H1 (cell line): ENCODE measurements around the gene TMEM237. TPM values are rescaled to one million over a fixed set of nuclear protein-coding genes. Genes with fewer than 3 reads are reported as not detected.

Experiments
- CTCF ChIA-PET: fragments of 300-600 bp; sonication (Branson Sonifier 250); formaldehyde crosslinking; loops from one replicate; lab custom pipeline; 2021; ENCODE audit not compliant: partially characterized antibody; lab: Charles Lee
- POLR2A ChIA-PET: fragments of 300-600 bp; sonication (Branson Sonifier 250); formaldehyde crosslinking; loops from one replicate; lab custom pipeline; 2021; ENCODE audit warnings: inconsistent platforms; ENCODE audit not compliant: partially characterized antibody; lab: Charles Lee
- DNase-seq, 2 experiments: peaks; one replicate each; pipeline versions ENCODE4 v3.0.0 to v3.0.0-alpha.2; 2010 to 2022; ENCODE audit warnings: low spot score in 2 of 2, low read depth in 1 of 2, mixed read lengths in 1 of 2
- FAIRE-seq: peaks from 2 replicates; lab custom pipeline; 2011; peaks lifted over from hg19 to GRCh38; lab: Jason Lieb, UNC
- H2AFZ ChIP-seq: 2 replicates; pipeline ENCODE4 v1.8.1; 2012; ENCODE audit warnings: low read length, inconsistent platforms
- H2AK5ac ChIP-seq: 2 replicates; pipeline ENCODE4 v1.6.1; 2013; ENCODE audit warnings: low read depth, low read length
- H2BK120ac ChIP-seq: replicated peaks from 2 replicates; pipeline ENCODE3; 2013; ENCODE audit warnings: low read depth, low read length, inconsistent platforms
- H2BK12ac ChIP-seq: 2 replicates; pipeline ENCODE4 v1.6.1; 2013; ENCODE audit warnings: low read depth, low read length
- H2BK15ac ChIP-seq: 2 replicates; pipeline ENCODE4 v1.6.1; 2013; ENCODE audit warnings: low read length
- H2BK20ac ChIP-seq: 2 replicates; pipeline ENCODE4 v1.6.1; 2013; ENCODE audit warnings: low read length
- H2BK5ac ChIP-seq: 2 replicates; pipeline ENCODE4 v1.6.1; 2013; ENCODE audit warnings: low read depth, low read length
- H3K14ac ChIP-seq: 2 replicates; pipeline ENCODE4 v1.6.1; 2013; ENCODE audit warnings: inconsistent platforms; ENCODE audit not compliant: insufficient read length
- H3K18ac ChIP-seq: 2 replicates; pipeline ENCODE4 v1.6.1; 2013; ENCODE audit warnings: low read length; ENCODE audit errors: extremely low read depth
- H3K23ac ChIP-seq: 2 replicates; pipeline ENCODE4 v1.6.1; 2013; ENCODE audit warnings: inconsistent platforms; ENCODE audit not compliant: insufficient read length
- H3K23me2 ChIP-seq: 2 replicates; pipeline ENCODE4 v1.6.1; 2013; ENCODE audit warnings: low read depth, low read length
- H3K27ac ChIP-seq: 2 replicates; pipeline ENCODE4 v1.6.1; 2011; ENCODE audit warnings: low read depth, low read length, inconsistent platforms
- H3K27me3 ChIP-seq, 4 experiments: replicated peaks in 1 of 4; 1 replicate in 1 of 4; 2 replicates in 3 of 4; pipeline versions ENCODE4 v1.6.1 to v1.8.1; 2011 to 2013; ENCODE audit warnings: low read length in 3 of 4, mild to moderate bottlenecking in 3 of 4, inconsistent platforms in 2 of 4, mixed read lengths in 2 of 4, moderate library complexity in 1 of 4; ENCODE audit not compliant: control insufficient read depth in 3 of 4, insufficient read depth in 3 of 4; ENCODE audit errors: extremely low read depth in 1 of 4
- H3K36me3 ChIP-seq, 4 experiments: 2 replicates each; pipeline versions ENCODE4 v1.6.1 to v1.8.1; 2011 to 2013; ENCODE audit warnings: mild to moderate bottlenecking in 4 of 4, low read length in 3 of 4, moderate library complexity in 2 of 4, control low read depth in 1 of 4, inconsistent platforms in 1 of 4; ENCODE audit not compliant: insufficient read depth in 4 of 4, control insufficient read depth in 2 of 4
- H3K4ac ChIP-seq: replicated peaks from 2 replicates; pipeline ENCODE3; 2013; ENCODE audit warnings: low read length, low read depth, mixed read lengths, inconsistent platforms; ENCODE audit not compliant: insufficient read length
- H3K4me1 ChIP-seq, 4 experiments: replicated peaks in 1 of 4; 1 replicate in 1 of 4; 2 replicates in 3 of 4; pipeline versions ENCODE4 v1.6.1 to v1.8.1; 2011 to 2013; ENCODE audit warnings: low read length in 3 of 4, inconsistent platforms in 2 of 4, mixed read lengths in 1 of 4; ENCODE audit not compliant: insufficient read depth in 4 of 4, control insufficient read depth in 3 of 4
- H3K4me2 ChIP-seq, 2 experiments: 2 replicates each; pipeline versions ENCODE4 v1.6.1 to v1.8.1; 2011 to 2013; ENCODE audit warnings: low read depth in 2 of 2, low read length in 2 of 2, control low read depth in 1 of 2, inconsistent platforms in 1 of 2, mild to moderate bottlenecking in 1 of 2; ENCODE audit not compliant: insufficient read depth in 1 of 2
- H3K4me3 ChIP-seq, 4 experiments: fragments of 200-600, 300-600 bp in 1 of 4; sonication (generic), shearing (Covaris generic), sonication (Bioruptor Twin) in 1 of 4; 2 replicates each; pipeline versions ENCODE4 v1.5.1 to v1.8.1; 2011 to 2016; ENCODE audit warnings: low read length in 4 of 4, low read depth in 3 of 4, control low read depth in 2 of 4, inconsistent platforms in 2 of 4, mild to moderate bottlenecking in 2 of 4, mixed read lengths in 1 of 4, moderate library complexity in 1 of 4; ENCODE audit not compliant: insufficient read depth in 2 of 4; ENCODE audit errors: extremely low read depth in 1 of 4
- H3K56ac ChIP-seq: replicated peaks from 2 replicates; pipeline ENCODE3; 2013; ENCODE audit warnings: low read depth, mild to moderate bottlenecking, mixed read lengths, low read length, inconsistent platforms; ENCODE audit not compliant: insufficient read length
- H3K79me1 ChIP-seq: 2 replicates; pipeline ENCODE4 v1.6.1; 2013; ENCODE audit warnings: low read depth, low read length, control low read depth
- H3K79me2 ChIP-seq, 2 experiments: 2 replicates each; pipeline versions ENCODE4 v1.6.1 to v1.8.1; 2012 to 2013; ENCODE audit warnings: low read length in 2 of 2, mild to moderate bottlenecking in 2 of 2, inconsistent platforms in 1 of 2; ENCODE audit not compliant: insufficient read depth in 2 of 2, control insufficient read depth in 1 of 2
- H3K9ac ChIP-seq, 4 experiments: replicated peaks in 1 of 4; 1 replicate in 1 of 4; 2 replicates in 3 of 4; pipeline versions ENCODE4 v1.6.1 to v1.8.1; 2011 to 2013; ENCODE audit warnings: low read depth in 3 of 4, low read length in 3 of 4, control low read depth in 2 of 4, mild to moderate bottlenecking in 2 of 4, moderate library complexity in 2 of 4, inconsistent platforms in 1 of 4; ENCODE audit errors: extremely low read depth in 1 of 4
- H3K9me3 ChIP-seq, 2 experiments: 2 replicates each; pipeline versions ENCODE4 v1.6.1 to v1.8.1; 2012 to 2013; ENCODE audit warnings: mild to moderate bottlenecking in 2 of 2, moderate library complexity in 2 of 2, control low read depth in 1 of 2, inconsistent platforms in 1 of 2, low read depth in 1 of 2, low read length in 1 of 2, mixed read lengths in 1 of 2; ENCODE audit not compliant: insufficient read depth in 2 of 2
- H4K20me1 ChIP-seq, 2 experiments: replicated peaks in 1 of 2; 2 replicates each; pipeline versions ENCODE3 to v1.8.1; 2011 to 2013; ENCODE audit warnings: inconsistent platforms in 2 of 2, low read length in 2 of 2, mild to moderate bottlenecking in 1 of 2; ENCODE audit not compliant: insufficient read depth in 2 of 2, control insufficient read depth in 1 of 2
- H4K5ac ChIP-seq: 2 replicates; pipeline ENCODE4 v1.6.1; 2013; ENCODE audit warnings: low read length, low read depth, mixed read lengths, inconsistent platforms; ENCODE audit not compliant: insufficient read length
- H4K8ac ChIP-seq: 2 replicates; pipeline ENCODE4 v1.8.0; 2013; ENCODE audit warnings: mild to moderate bottlenecking, moderate library complexity, low read length, inconsistent platforms; ENCODE audit not compliant: insufficient read depth; ENCODE audit errors: extremely low read depth
- H4K91ac ChIP-seq: replicated peaks from 2 replicates; pipeline ENCODE3; 2013; ENCODE audit warnings: low read length, mixed read lengths, inconsistent platforms; ENCODE audit not compliant: insufficient read length
- ATF2 ChIP-seq: IDR thresholded peaks from 2 replicates; pipeline ENCODE4 v1.6.1; 2012; ENCODE audit warnings: low read length, inconsistent platforms
- RFX5 ChIP-seq: IDR thresholded peaks from 2 replicates; pipeline ENCODE4 v1.6.1; 2011; ENCODE audit warnings: low read depth, low read length, improper control_type of control experiment, borderline replicate concordance
- SAP30 ChIP-seq: fragments of 300-600 bp; sonication (generic); IDR thresholded peaks from 2 replicates; pipeline ENCODE4 v1.7.1; 2012; ENCODE audit warnings: low read length, moderate library complexity, mild to moderate bottlenecking, inconsistent platforms; ENCODE audit not compliant: insufficient read depth, insufficient replicate concordance
- SIN3A ChIP-seq, 2 experiments: IDR thresholded peaks in 1 of 2; conservative IDR thresholded peaks in 1 of 2; 2 replicates each; pipeline ENCODE4 v1.6.1; 2011 to 2012; ENCODE audit warnings: low read length in 2 of 2, improper control_type of control experiment in 1 of 2, low read depth in 1 of 2, mild to moderate bottlenecking in 1 of 2
- SIRT6 ChIP-seq: IDR thresholded peaks from one replicate; pipeline ENCODE4 v1.7.1; 2012; ENCODE audit warnings: low read length, inconsistent platforms
- YY1 ChIP-seq: IDR thresholded peaks from 2 replicates; pipeline ENCODE4 v1.6.1; 2011; ENCODE audit warnings: low read depth, mild to moderate bottlenecking, low read length
- WGBS, 2 experiments: shearing (Covaris generic) in 1 of 2; methylation state at CpG; one replicate each; pipeline versions ENCODE4 v1.1.6 to v1.1.7; 2013 to 2015; ENCODE audit warnings: low lambda C conversion rate in 2 of 2, mixed read lengths in 2 of 2, inconsistent platforms in 1 of 2, low coverage in 1 of 2, missing lambda C conversion rate in 1 of 2; ENCODE audit not compliant: insufficient replicate concordance in 2 of 2, insufficient coverage in 1 of 2, insufficient read length in 1 of 2; ENCODE audit errors: extremely low coverage in 1 of 2, missing lambda C conversion rate in 1 of 2; 5-methylcytosine and 5-hydroxymethylcytosine counted together
- polyA plus RNA-seq, 7 experiments: library from polyadenylated mRNA; depleted of rRNA in 3 of 7; stranded (reverse) in 5 of 7; unstranded in 2 of 7; fragments of >200 nt in 5 of 7; fragments of 200-250 nt in 2 of 7; gene quantifications; 1 replicate in 5 of 7; 2 replicates in 1 of 7; 4 replicates in 1 of 7; pipeline versions ENCODE4 v1.2.1 to v1.2.3, GENCODE V29; 2011 to 2013; ENCODE audit warnings: missing spikeins in 2 of 7, mixed read lengths in 2 of 7
- total RNA-seq: library from RNA; stranded (reverse); fragmentation: NEBNext Ultra II Directional; extraction: Animal tissue kit (Norgen Biotek cat#: 25700); gene quantifications from 2 replicates; pipeline ENCODE4 v1.2.1, GENCODE V29; 2021

The TMEM237 gene
- total and polyA plus RNA-seq, 2 of the 8 experiments (the other 6 are each of a cell fraction or from before 2014, with no cell fraction given) = 26.1 to 41.0 TPM

GRCh38 chr2:201630577-201630976 lies 12.7 kb downstream of the TMEM237 start:
- Histone ChIP-seq H3K27ac (no peak overlapping the region), H3K4me3 (no peak overlapping the region), H2AFZ (no peak overlapping the region), H3K9me3 (no peaks in the 10 kb centered on the region), H3K56ac (no peak overlapping the region), H2BK120ac (no peak overlapping the region), H4K8ac (no peak overlapping the region), H2BK15ac (no peak overlapping the region)
- WGBS, 2 experiments = 98% methylated on average over 2 of the region's 2 CpGs; no CpG with 5 or more reads in 1 of the 2 experiments
- POLR2A ChIA-PET = interaction anchor here (1.1 kb wide), 1 partner anchor 12 kb away, joined by 3 read pairs; the partner anchor contains the start of gene TMEM237
- TF ChIP-seq YY1 (no peak), SIRT6 (no peak), SIN3A (conservative IDR thresholded peaks at IDR 0.05 in 1 of 2, IDR thresholded peaks at IDR 0.05 in 1 of 2; ENCODE audit: low read depth in 1 of 2, low read length in 2 of 2) (no peak), ATF2 (no peak), RFX5 (no peak), SAP30 (no peak)
- TF ChIP-seq, all 59 proteins: peak for 0
- Histone ChIP-seq H3K23ac (no peak overlapping the region), H4K20me1 (no peaks in the 10 kb centered on the region), H3K79me2 (no peaks in the 10 kb centered on the region), H3K79me1 (no peaks in the 10 kb centered on the region), H3K14ac (no peak overlapping the region), H3K4me2 (no peak overlapping the region), H3K9ac (no peak overlapping the region), H3K36me3 (peaks cover 25 to 94% (median 60%) of the 10 kb centered on the region in 4 experiments), H2BK12ac (no peak overlapping the region), H3K4ac (no peak overlapping the region), H3K23me2 (no peaks in the 10 kb centered on the region), H3K4me1 (no peaks in the 10 kb centered on the region), H4K91ac (no peak overlapping the region), H3K18ac (no peak overlapping the region), H4K5ac (no peak overlapping the region), H3K27me3 (no peaks in the 10 kb centered on the region), H2BK20ac (no peak overlapping the region), H2AK5ac (no peak overlapping the region), H2BK5ac (no peak overlapping the region)
- DNase-seq (no peak), FAIRE-seq (no peak)
- CTCF ChIA-PET = no interaction called here
